H9 (cell line): ENCODE results near the gene PLEKHG1. TPM values are rescaled to one million over a fixed set of nuclear protein-coding genes. Genes with fewer than 3 reads are reported as not detected.

Experiments used
- DNase-seq: peaks from one replicate; pipeline ENCODE4 v3.0.0-alpha.2; 2017
- H2AFZ ChIP-seq: one replicate; pipeline ENCODE4 v1.6.1; 2013; ENCODE audit warnings: mild to moderate bottlenecking, low read length, control low read depth, moderate library complexity
- H2AK5ac ChIP-seq: 2 replicates; pipeline ENCODE4 v1.6.1; 2013; ENCODE audit warnings: low read length, control low read depth, mixed read lengths; ENCODE audit not compliant: insufficient read length
- H2BK120ac ChIP-seq: one replicate; pipeline ENCODE4 v1.6.1; 2013; ENCODE audit warnings: low read depth, mild to moderate bottlenecking, low read length, control low read depth, inconsistent platforms; ENCODE audit not compliant: poor library complexity, severe bottlenecking
- H2BK12ac ChIP-seq: 2 replicates; pipeline ENCODE4 v1.6.1; 2013; ENCODE audit warnings: low read length, control low read depth, mixed read lengths, low read depth; ENCODE audit not compliant: insufficient read length
- H2BK15ac ChIP-seq: 2 replicates; pipeline ENCODE4 v1.6.1; 2013; ENCODE audit warnings: low read depth, low read length, control low read depth
- H2BK20ac ChIP-seq: one replicate; pipeline ENCODE4 v1.6.1; 2013; ENCODE audit warnings: low read depth, mild to moderate bottlenecking, low read length, control low read depth, inconsistent platforms; ENCODE audit not compliant: poor library complexity, severe bottlenecking
- H2BK5ac ChIP-seq: 2 replicates; pipeline ENCODE4 v1.6.1; 2013; ENCODE audit warnings: low read length, control low read depth, mixed read lengths; ENCODE audit not compliant: insufficient read length
- H3K14ac ChIP-seq: 2 replicates; pipeline ENCODE4 v1.6.1; 2013; ENCODE audit warnings: low read length, control low read depth; ENCODE audit not compliant: insufficient read depth
- H3K18ac ChIP-seq: 2 replicates; pipeline ENCODE4 v1.6.1; 2013; ENCODE audit warnings: low read depth, mild to moderate bottlenecking, mixed read lengths, low read length, control low read depth; ENCODE audit not compliant: insufficient read length
- H3K23ac ChIP-seq: 2 replicates; pipeline ENCODE4 v1.6.1; 2013; ENCODE audit warnings: low read length, control low read depth, mixed read lengths, low read depth; ENCODE audit not compliant: insufficient read length
- H3K23me2 ChIP-seq: 2 replicates; pipeline ENCODE4 v1.6.1; 2013; ENCODE audit warnings: low read depth, mild to moderate bottlenecking, mixed read lengths, low read length, control low read depth; ENCODE audit not compliant: insufficient read length, poor library complexity, severe bottlenecking
- H3K27ac ChIP-seq: 2 replicates; pipeline ENCODE4 v1.5.1; 2013; ENCODE audit warnings: low read length, control low read depth, mixed read lengths, low read depth; ENCODE audit not compliant: insufficient read length
- H3K27me3 ChIP-seq: 2 replicates; pipeline ENCODE4 v1.6.1; 2013; ENCODE audit warnings: low read length, control low read depth, inconsistent platforms; ENCODE audit not compliant: insufficient read depth
- H3K4ac ChIP-seq: 2 replicates; pipeline ENCODE4 v1.6.1; 2013; ENCODE audit warnings: low read depth, mild to moderate bottlenecking, control low read depth, inconsistent platforms, low read length, moderate library complexity
- H3K4me1 ChIP-seq: 2 replicates; pipeline ENCODE4 v1.6.1; 2013; ENCODE audit warnings: low read length, control low read depth, inconsistent platforms; ENCODE audit not compliant: insufficient read depth
- H3K4me2 ChIP-seq: 2 replicates; pipeline ENCODE4 v1.6.1; 2013; ENCODE audit warnings: low read length, control low read depth, mixed read lengths; ENCODE audit not compliant: insufficient read length, insufficient read depth
- H3K56ac ChIP-seq: 2 replicates; pipeline ENCODE4 v1.6.1; 2013; ENCODE audit warnings: low read depth, mild to moderate bottlenecking, mixed read lengths, low read length, control low read depth; ENCODE audit not compliant: insufficient read length
- H3K79me1 ChIP-seq: 2 replicates; pipeline ENCODE4 v1.6.1; 2013; ENCODE audit warnings: low read depth, mild to moderate bottlenecking, moderate library complexity, low read length, control low read depth, inconsistent platforms; ENCODE audit not compliant: insufficient read depth, poor library complexity, severe bottlenecking
- H3K79me2 ChIP-seq: 2 replicates; pipeline ENCODE4 v1.6.1; 2013; ENCODE audit warnings: low read length, control low read depth, inconsistent platforms; ENCODE audit not compliant: insufficient read depth
- H3K9ac ChIP-seq: 2 replicates; pipeline ENCODE4 v1.6.1; 2013; ENCODE audit warnings: low read length, control low read depth, mixed read lengths; ENCODE audit not compliant: insufficient read length; ENCODE audit errors: extremely low read depth
- H3K9me3 ChIP-seq: one replicate; pipeline ENCODE4 v1.6.1; 2013; ENCODE audit warnings: low read depth, low read length, inconsistent platforms; ENCODE audit not compliant: control insufficient read depth
- H3T11ph ChIP-seq: one replicate; pipeline ENCODE4 v1.6.1; 2013; ENCODE audit warnings: mild to moderate bottlenecking, low read length, control low read depth, inconsistent platforms
- H4K20me1 ChIP-seq: one replicate; pipeline ENCODE4 v1.6.1; 2013; ENCODE audit not compliant: control insufficient read depth, insufficient read length, insufficient read depth
- H4K5ac ChIP-seq: 2 replicates; pipeline ENCODE4 v1.6.1; 2013; ENCODE audit warnings: low read depth, mild to moderate bottlenecking, mixed read lengths, low read length, control low read depth; ENCODE audit not compliant: insufficient read length
- H4K8ac ChIP-seq: replicated peaks from 2 replicates; pipeline ENCODE4 v1.6.1; 2013; ENCODE audit warnings: low read length, control low read depth, mixed read lengths, low read depth; ENCODE audit not compliant: insufficient read length
- H4K91ac ChIP-seq: 2 replicates; pipeline ENCODE4 v1.6.1; 2013; ENCODE audit warnings: low read depth, mild to moderate bottlenecking, moderate library complexity, mixed read lengths, low read length, control low read depth; ENCODE audit not compliant: insufficient read length
- H3K27ac Mint-ChIP-seq, 3 experiments: 2 replicates in 2 of 3; 3 replicates in 1 of 3; pipeline ENCODE4 v1.8.0; 2020 to 2021; ENCODE audit warnings: mixed read lengths in 3 of 3, mild to moderate bottlenecking in 1 of 3, moderate library complexity in 1 of 3
- H3K27me3 Mint-ChIP-seq: 2 replicates; pipeline ENCODE4 v1.8.0; 2021; ENCODE audit warnings: low read depth, mild to moderate bottlenecking, moderate library complexity, mixed read lengths
- H3K36me3 Mint-ChIP-seq, 3 experiments: 2 replicates in 2 of 3; 3 replicates in 1 of 3; pipeline ENCODE4 v1.8.0; 2020 to 2021; ENCODE audit warnings: low read depth in 3 of 3, mixed read lengths in 3 of 3; ENCODE audit not compliant: insufficient read depth in 1 of 3
- H3K4me1 Mint-ChIP-seq, 2 experiments: 2 replicates each; pipeline ENCODE4 v1.8.0; 2020; ENCODE audit warnings: mixed read lengths in 2 of 2
- H3K4me3 Mint-ChIP-seq, 2 experiments: 2 replicates in 1 of 2; 3 replicates in 1 of 2; pipeline ENCODE4 v1.8.0; 2020 to 2021; ENCODE audit warnings: mild to moderate bottlenecking in 2 of 2, mixed read lengths in 2 of 2, moderate library complexity in 1 of 2
- H3K9me3 Mint-ChIP-seq, 2 experiments: 2 replicates in 1 of 2; 3 replicates in 1 of 2; pipeline ENCODE4 v1.8.0; 2020; ENCODE audit warnings: mild to moderate bottlenecking in 2 of 2, mixed read lengths in 2 of 2, moderate library complexity in 1 of 2
- WGBS: extraction: QIAGEN DNeasy Blood & Tissue Kit; methylation state at CpG from one replicate; pipeline ENCODE4 v1.1.7; 2013; ENCODE audit warnings: missing lambda C conversion rate, low lambda C conversion rate, mixed read lengths; ENCODE audit not compliant: insufficient read length; ENCODE audit errors: extremely low coverage; 5-methylcytosine and 5-hydroxymethylcytosine counted together
- total RNA-seq: library from RNA; stranded (reverse); gene quantifications from 2 replicates; pipeline ENCODE4 v1.2.1, GENCODE V29; 2021
- TF ChIP-seq, protein P1 (sequence below): fragments of 200-600 bp; sonication (generic); conservative IDR thresholded peaks from 3 replicates; pipeline ENCODE4 v1.8.0; 2021; ENCODE audit warnings: antibody characterized with exemption, mild to moderate bottlenecking

Gene PLEKHG1
- total RNA-seq, 1 experiment from 2014 or later = 1.0 TPM

GRCh38 chr6:150565945-150566344, 33.7 kb upstream of the PLEKHG1 start:
- no peaks in the 10 kb centered on the region for H3K23me2 ChIP-seq
- no peaks in the 10 kb centered on the region for H3K79me2 ChIP-seq
- no peak overlapping the region for H3K14ac ChIP-seq
- H3K4me3 Mint-ChIP-seq = no peak overlapping the region
- no peak overlapping the region for H2BK12ac ChIP-seq
- H3T11ph ChIP-seq = no peak overlapping the region
- no peak overlapping the region for H3K4me2 ChIP-seq
- H3K36me3 Mint-ChIP-seq = no peaks in the 10 kb centered on the region
- no peaks in the 10 kb centered on the region for H3K4me1 ChIP-seq
- no peaks in the 10 kb centered on the region for H3K79me1 ChIP-seq
- H4K20me1 ChIP-seq = no peaks in the 10 kb centered on the region
- DNase-seq = no peak
- no peak overlapping the region for H3K23ac ChIP-seq
- no peak overlapping the region for H3K18ac ChIP-seq
- H4K8ac ChIP-seq = no peak overlapping the region
- peaks cover 10% of the 10 kb centered on the region for H3K27me3 Mint-ChIP-seq
- H3K9ac ChIP-seq = no peak overlapping the region
- no peak overlapping the region for H3K4ac ChIP-seq
- no peak overlapping the region for H4K5ac ChIP-seq
- no peak overlapping the region for H3K56ac ChIP-seq
- no peak overlapping the region for H3K27ac ChIP-seq
- no peaks in the 10 kb centered on the region for H3K9me3 ChIP-seq
- H2BK5ac ChIP-seq = no peak overlapping the region
- H3K9me3 Mint-ChIP-seq = no peaks in the 10 kb centered on the region
- H4K91ac ChIP-seq = no peak overlapping the region
- no peaks in the 10 kb centered on the region for H3K27me3 ChIP-seq
- H2BK20ac ChIP-seq = no peak overlapping the region
- H2AK5ac ChIP-seq = no peak overlapping the region
- no peak overlapping the region for H3K27ac Mint-ChIP-seq
- no peak overlapping the region for H2AFZ ChIP-seq
- H3K4me1 Mint-ChIP-seq = no peaks in the 10 kb centered on the region; a peak in 1 of 4 replicates
- TF ChIP-seq, protein P1, sequence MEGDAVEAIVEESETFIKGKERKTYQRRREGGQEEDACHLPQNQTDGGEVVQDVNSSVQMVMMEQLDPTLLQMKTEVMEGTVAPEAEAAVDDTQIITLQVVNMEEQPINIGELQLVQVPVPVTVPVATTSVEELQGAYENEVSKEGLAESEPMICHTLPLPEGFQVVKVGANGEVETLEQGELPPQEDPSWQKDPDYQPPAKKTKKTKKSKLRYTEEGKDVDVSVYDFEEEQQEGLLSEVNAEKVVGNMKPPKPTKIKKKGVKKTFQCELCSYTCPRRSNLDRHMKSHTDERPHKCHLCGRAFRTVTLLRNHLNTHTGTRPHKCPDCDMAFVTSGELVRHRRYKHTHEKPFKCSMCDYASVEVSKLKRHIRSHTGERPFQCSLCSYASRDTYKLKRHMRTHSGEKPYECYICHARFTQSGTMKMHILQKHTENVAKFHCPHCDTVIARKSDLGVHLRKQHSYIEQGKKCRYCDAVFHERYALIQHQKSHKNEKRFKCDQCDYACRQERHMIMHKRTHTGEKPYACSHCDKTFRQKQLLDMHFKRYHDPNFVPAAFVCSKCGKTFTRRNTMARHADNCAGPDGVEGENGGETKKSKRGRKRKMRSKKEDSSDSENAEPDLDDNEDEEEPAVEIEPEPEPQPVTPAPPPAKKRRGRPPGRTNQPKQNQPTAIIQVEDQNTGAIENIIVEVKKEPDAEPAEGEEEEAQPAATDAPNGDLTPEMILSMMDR = no peak
- no peak overlapping the region for H2BK120ac ChIP-seq
- no CpG with 5 or more reads among the region's 2 CpGs for WGBS
- no peak overlapping the region for H2BK15ac ChIP-seq
